Non-pigmented ciliary epithelial cell (primary cell): ENCODE results near the gene STS.

Experiments
- DNase-seq: peaks from one replicate; pipeline ENCODE4 v3.0.0-alpha.2; 2010; ENCODE audit warnings: low read depth

STS gene

GRCh38 chrX:7179446-7179845 is 31.9 kb downstream of the STS start:
- DNase-seq, result no peak

- DNase-seq, result no peak
Observed at GRCh38 chrX:7184816-7185215, 37.3 kb downstream of the STS start.

DNA sequence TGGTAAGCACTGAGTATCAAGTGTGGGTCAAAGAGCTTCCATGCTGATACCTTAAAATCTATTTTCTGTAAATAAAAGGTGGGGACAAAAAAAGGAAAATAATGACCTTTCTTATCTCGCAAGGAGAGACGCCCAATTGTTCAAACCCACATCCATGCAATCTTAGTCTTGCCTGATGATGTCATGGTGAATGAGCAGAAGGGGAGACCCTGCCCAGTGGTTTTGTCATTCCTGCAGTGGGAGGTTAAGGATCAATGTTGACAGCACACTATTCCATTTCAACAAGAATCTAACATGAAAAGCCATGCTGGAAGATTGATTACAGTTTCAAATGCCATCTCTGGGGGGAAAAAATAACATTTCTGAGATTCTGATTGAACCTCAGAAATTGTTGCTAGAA is 41.2 kb downstream of the STS start:
- no peak for DNase-seq

DNA sequence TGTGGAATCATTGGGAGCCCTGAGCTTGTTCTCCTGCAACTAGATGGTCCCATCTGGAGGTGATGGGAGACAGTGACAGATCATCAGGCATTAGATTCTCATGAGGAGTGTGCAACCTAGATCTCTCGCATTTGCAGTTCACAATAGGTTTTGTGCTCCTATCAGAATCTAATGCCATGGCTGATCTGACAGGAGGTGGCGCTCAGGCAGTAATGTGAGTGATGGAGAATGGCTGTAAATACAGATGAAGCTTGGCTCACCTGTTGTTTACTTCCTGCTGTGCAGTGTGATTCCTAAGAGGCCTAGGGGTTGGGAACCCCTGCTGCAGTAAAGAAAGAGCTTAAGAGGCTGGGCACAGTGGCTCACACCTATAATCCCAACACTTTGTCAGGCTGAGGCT is 42.6 kb downstream of the STS start:
- DNase-seq, result no peak

DNA sequence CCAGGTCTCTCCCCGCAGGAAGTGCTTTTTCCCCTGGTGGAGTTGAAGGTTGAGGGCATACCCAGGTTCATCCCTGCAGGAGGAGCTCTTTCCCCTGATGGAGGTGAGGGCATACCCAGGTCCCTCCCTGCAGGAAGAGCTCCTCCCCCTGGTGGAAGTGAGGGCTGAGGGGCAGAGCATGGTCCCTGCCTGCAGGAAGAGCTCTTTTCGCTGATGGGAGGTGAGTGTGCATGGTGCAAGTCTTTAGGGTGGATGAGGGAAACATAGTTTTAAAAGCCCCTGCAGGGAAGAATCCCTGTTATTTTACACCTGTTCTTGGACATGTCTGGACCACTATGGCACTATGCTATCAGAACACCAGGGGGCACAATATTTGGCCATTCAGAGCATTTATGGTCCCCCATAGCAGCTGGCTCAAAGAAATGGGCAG is 44.2 kb downstream of the STS start:
- DNase-seq, result no peak

DNA sequence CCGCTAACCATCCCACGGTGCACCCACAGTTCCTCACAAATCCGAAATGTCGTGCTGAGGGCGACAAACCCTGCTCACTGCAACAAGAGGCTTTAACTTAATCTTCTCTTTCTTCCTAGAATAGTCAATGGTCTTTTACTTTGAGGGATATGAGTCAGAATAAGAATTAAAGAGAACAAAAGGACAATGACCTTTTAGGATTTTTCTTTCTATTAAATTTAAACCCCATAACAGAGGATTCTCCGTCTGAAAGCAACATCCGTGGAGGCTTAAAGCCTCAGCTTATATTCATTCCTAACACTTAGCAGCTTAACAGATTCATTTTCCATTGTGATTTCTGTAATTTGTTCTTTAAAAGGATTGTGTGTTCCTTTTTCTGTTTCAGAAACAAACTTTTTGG is 45.4 kb downstream of the STS start:
- DNase-seq, result no peak

GRCh38 chrX:7194606-7195005 is 47.1 kb downstream of the STS start:
- no peak for DNase-seq
